ENCODE results near the gene ZNF860. TPM values are rescaled to one million over a fixed set of nuclear protein-coding genes. Genes with fewer than 3 reads are reported as not detected.

Gene ZNF860
- total RNA-seq, 1 experiment from 2014 or later: 5.9 TPM

DNA sequence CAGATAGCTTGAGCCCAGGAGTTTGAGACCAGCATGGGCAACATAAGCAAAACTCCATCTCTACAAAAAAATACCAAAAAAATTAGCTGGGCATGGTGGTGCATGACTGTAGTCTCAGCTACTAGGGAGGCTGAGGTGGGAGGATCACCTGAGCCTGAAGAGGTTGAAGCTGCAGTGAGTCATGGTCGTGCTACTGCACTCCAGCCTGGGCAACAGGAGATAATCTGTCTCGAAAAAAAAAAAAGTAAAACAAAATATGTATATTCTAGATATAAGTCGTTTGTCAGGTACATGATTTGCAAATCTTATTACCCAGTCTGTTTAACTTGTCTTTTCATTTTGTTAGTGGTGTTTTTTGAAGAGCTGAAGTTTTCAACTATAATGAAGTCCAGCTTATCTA, 40.2 kb downstream of the ZNF860 start:
- no peak overlapping the region for H3K27ac Mint-ChIP-seq (ENCODE audit: unreplicated experiment)
- DNase-seq: no peak
- Histone ChIP-seq H3K27me3 (replicated peaks; ENCODE audit: control insufficient read depth, insufficient read depth, low read length) (no peaks in the 10 kb centered on the region), H3K4me3 (ENCODE audit: low read depth, low read length) (no peak overlapping the region), H3K9me3 (no peaks in the 10 kb centered on the region), H3K4me1 (peaks cover 6% of the 10 kb centered on the region; the same call in 1 of the 2 replicates), H3K36me3 (ENCODE audit: control insufficient read depth, insufficient read depth, low read length) (no peaks in the 10 kb centered on the region)
- no peaks in the 10 kb centered on the region for H3K27me3 Mint-ChIP-seq (ENCODE audit: insufficient read depth, unreplicated experiment)
- peaks cover 12% of the 10 kb centered on the region for H3K36me3 Mint-ChIP-seq (ENCODE audit: insufficient read depth, unreplicated experiment)
- H3K4me3 Mint-ChIP-seq (ENCODE audit: unreplicated experiment): no peak overlapping the region
- intact Hi-C loops (cut with micrococcal nuclease; ENCODE audit: unreplicated experiment): no loop called here
- TF ChIP-seq, protein P1, sequence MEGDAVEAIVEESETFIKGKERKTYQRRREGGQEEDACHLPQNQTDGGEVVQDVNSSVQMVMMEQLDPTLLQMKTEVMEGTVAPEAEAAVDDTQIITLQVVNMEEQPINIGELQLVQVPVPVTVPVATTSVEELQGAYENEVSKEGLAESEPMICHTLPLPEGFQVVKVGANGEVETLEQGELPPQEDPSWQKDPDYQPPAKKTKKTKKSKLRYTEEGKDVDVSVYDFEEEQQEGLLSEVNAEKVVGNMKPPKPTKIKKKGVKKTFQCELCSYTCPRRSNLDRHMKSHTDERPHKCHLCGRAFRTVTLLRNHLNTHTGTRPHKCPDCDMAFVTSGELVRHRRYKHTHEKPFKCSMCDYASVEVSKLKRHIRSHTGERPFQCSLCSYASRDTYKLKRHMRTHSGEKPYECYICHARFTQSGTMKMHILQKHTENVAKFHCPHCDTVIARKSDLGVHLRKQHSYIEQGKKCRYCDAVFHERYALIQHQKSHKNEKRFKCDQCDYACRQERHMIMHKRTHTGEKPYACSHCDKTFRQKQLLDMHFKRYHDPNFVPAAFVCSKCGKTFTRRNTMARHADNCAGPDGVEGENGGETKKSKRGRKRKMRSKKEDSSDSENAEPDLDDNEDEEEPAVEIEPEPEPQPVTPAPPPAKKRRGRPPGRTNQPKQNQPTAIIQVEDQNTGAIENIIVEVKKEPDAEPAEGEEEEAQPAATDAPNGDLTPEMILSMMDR (IDR thresholded peaks at IDR 0.05; ENCODE audit: insufficient read depth in 1 of 2, low read depth in 1 of 2, low read length in 1 of 2, severe bottlenecking in 1 of 2, unreplicated experiment in 1 of 2): no peak
- no peaks in the 10 kb centered on the region for H3K9me3 Mint-ChIP-seq (ENCODE audit: unreplicated experiment)
- ChIA-PET POLR2A (no interaction called here), CTCF (no interaction called here)
- H3K4me1 Mint-ChIP-seq (ENCODE audit: low read depth, unreplicated experiment): peaks cover 11% of the 10 kb centered on the region
- BruUV-seq (replicated peaks): no TSS peak

DNA sequence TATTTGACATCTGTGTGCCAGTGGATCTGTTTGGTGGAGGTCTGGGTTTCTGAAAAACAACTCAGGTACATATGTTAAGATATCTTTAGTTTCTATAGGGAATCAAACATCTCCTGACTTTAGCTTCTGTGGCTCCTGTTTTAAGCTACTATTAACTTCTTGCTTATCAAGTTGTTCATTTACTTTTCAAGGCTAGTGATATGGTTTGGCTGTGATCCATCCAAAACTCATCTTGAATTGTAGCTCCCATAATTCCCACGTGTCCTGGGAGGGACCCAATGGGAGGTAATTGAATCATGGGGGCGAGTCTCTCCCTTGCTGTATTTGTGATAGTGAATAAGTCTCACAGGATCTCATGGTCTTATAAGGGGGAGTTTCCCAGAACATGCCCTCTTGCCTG, 41.4 kb downstream of the ZNF860 start:
- intact Hi-C loops (cut with micrococcal nuclease; ENCODE audit: unreplicated experiment): no loop called here
- TF ChIP-seq, protein P1 (IDR thresholded peaks at IDR 0.05; ENCODE audit: insufficient read depth in 1 of 2, low read depth in 1 of 2, low read length in 1 of 2, severe bottlenecking in 1 of 2, unreplicated experiment in 1 of 2): no peak
- no TSS peak for BruUV-seq (replicated peaks)
- no peak overlapping the region for H3K4me3 ChIP-seq (ENCODE audit: low read depth, low read length)
- H3K27me3 ChIP-seq (replicated peaks; ENCODE audit: control insufficient read depth, insufficient read depth, low read length): no peaks in the 10 kb centered on the region
- no peaks in the 10 kb centered on the region for H3K36me3 ChIP-seq (ENCODE audit: control insufficient read depth, insufficient read depth, low read length)
- H3K9me3 Mint-ChIP-seq (ENCODE audit: unreplicated experiment): no peaks in the 10 kb centered on the region
- H3K9me3 ChIP-seq: no peaks in the 10 kb centered on the region
- H3K4me1 Mint-ChIP-seq (ENCODE audit: low read depth, unreplicated experiment): peaks cover 11% of the 10 kb centered on the region
- ChIA-PET CTCF (no interaction called here), POLR2A (no interaction called here)
- H3K4me1 ChIP-seq: peaks cover 6% of the 10 kb centered on the region; the same call in 1 of the 2 replicates
- H3K36me3 Mint-ChIP-seq (ENCODE audit: insufficient read depth, unreplicated experiment): peaks cover 12% of the 10 kb centered on the region
- H3K4me3 Mint-ChIP-seq (ENCODE audit: unreplicated experiment): no peak overlapping the region
- no peaks in the 10 kb centered on the region for H3K27me3 Mint-ChIP-seq (ENCODE audit: insufficient read depth, unreplicated experiment)
- no peak overlapping the region for H3K27ac Mint-ChIP-seq (ENCODE audit: unreplicated experiment)
- DNase-seq: no peak

DNA sequence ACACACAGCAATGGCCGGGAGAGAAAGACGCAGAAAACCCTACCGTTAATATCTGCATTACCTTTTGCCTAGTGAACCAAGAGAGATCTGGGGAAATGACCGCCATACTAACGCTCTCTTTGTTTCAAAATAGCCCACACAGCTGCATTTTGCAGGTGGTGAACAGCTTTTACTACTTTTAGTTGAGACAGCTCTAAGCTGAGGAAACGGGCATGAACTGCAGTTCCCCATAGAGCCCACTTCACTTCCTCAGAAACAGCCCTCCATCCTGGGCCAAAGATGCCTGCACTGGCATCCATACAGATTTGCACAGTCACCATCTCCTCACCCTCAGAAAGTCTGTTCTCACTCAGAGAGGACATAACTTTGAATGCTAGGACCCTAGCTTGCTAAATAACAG, 45.0 kb downstream of the ZNF860 start:
- H3K9me3 ChIP-seq: no peaks in the 10 kb centered on the region
- TF ChIP-seq, protein P1 (IDR thresholded peaks at IDR 0.05; ENCODE audit: insufficient read depth in 1 of 2, low read depth in 1 of 2, low read length in 1 of 2, severe bottlenecking in 1 of 2, unreplicated experiment in 1 of 2): no peak
- ChIA-PET POLR2A (no interaction called here), CTCF (no interaction called here)
- H3K27me3 ChIP-seq (replicated peaks; ENCODE audit: control insufficient read depth, insufficient read depth, low read length): no peaks in the 10 kb centered on the region
- Mint-ChIP-seq H3K27ac (ENCODE audit: unreplicated experiment) (no peak overlapping the region), H3K4me3 (ENCODE audit: unreplicated experiment) (no peak overlapping the region), H3K27me3 (ENCODE audit: insufficient read depth, unreplicated experiment) (no peaks in the 10 kb centered on the region), H3K9me3 (ENCODE audit: unreplicated experiment) (no peaks in the 10 kb centered on the region), H3K4me1 (ENCODE audit: low read depth, unreplicated experiment) (no peaks in the 10 kb centered on the region), H3K36me3 (ENCODE audit: insufficient read depth, unreplicated experiment) (no peaks in the 10 kb centered on the region)
- BruUV-seq (replicated peaks): no TSS peak
- no peak for DNase-seq
- H3K4me3 ChIP-seq (ENCODE audit: low read depth, low read length): no peak overlapping the region
- no peaks in the 10 kb centered on the region for H3K36me3 ChIP-seq (ENCODE audit: control insufficient read depth, insufficient read depth, low read length)
- intact Hi-C loops (cut with micrococcal nuclease; ENCODE audit: unreplicated experiment): no loop called here
- no peaks in the 10 kb centered on the region for H3K4me1 ChIP-seq
